ENCODE data around the gene SLC11A2. TPM values are rescaled to one million over a fixed set of nuclear protein-coding genes. Genes with fewer than 3 reads are reported as not detected.

Gene SLC11A2
- total and polyA plus RNA-seq, 8 donors = 19.1 to 52.9 (median 36.6) TPM

DNA sequence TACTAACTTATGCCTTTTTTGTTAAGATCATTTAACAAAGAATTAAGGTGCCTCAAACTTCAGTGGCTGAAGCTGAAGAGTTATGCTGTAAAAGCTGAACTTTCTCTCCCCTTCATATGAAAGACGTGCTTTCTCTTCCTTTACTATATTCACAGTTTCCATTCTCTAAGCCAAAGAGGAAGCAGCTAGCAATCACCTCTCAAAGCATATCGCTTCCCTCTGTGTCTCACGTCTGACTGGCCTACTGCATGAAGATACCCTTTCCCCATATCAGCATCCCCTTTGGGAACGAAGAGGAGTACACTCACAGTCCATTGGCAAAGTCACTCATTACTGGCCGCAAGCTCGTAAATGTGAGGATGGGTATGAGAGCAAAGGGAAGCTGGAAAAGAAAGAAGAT is 34.9 kb downstream of the SLC11A2 start:
- Histone ChIP-seq H3K27ac (no peak overlapping the region), H3K4me3 (no peak overlapping the region), H3K27me3 (no peaks in the 10 kb centered on the region), H3K4me1 (no peaks in the 10 kb centered on the region), H3K36me3 (peaks cover 0 to 64% (median 16%) of the 10 kb centered on the region in 3 donors), H3K9me3 (no peaks in the 10 kb centered on the region)
- FAIRE-seq (no peak), DNase-seq (no peak), ATAC-seq (no peak)
- 87 to 88% methylated on average over 6 of the region's 6 CpGs for WGBS, 2 donors
- intact Hi-C loops (cut with DNase I) = no loop called here
- TF ChIP-seq, protein P1, sequence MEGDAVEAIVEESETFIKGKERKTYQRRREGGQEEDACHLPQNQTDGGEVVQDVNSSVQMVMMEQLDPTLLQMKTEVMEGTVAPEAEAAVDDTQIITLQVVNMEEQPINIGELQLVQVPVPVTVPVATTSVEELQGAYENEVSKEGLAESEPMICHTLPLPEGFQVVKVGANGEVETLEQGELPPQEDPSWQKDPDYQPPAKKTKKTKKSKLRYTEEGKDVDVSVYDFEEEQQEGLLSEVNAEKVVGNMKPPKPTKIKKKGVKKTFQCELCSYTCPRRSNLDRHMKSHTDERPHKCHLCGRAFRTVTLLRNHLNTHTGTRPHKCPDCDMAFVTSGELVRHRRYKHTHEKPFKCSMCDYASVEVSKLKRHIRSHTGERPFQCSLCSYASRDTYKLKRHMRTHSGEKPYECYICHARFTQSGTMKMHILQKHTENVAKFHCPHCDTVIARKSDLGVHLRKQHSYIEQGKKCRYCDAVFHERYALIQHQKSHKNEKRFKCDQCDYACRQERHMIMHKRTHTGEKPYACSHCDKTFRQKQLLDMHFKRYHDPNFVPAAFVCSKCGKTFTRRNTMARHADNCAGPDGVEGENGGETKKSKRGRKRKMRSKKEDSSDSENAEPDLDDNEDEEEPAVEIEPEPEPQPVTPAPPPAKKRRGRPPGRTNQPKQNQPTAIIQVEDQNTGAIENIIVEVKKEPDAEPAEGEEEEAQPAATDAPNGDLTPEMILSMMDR (IDR thresholded peaks at IDR 0.05) = no peak

DNA sequence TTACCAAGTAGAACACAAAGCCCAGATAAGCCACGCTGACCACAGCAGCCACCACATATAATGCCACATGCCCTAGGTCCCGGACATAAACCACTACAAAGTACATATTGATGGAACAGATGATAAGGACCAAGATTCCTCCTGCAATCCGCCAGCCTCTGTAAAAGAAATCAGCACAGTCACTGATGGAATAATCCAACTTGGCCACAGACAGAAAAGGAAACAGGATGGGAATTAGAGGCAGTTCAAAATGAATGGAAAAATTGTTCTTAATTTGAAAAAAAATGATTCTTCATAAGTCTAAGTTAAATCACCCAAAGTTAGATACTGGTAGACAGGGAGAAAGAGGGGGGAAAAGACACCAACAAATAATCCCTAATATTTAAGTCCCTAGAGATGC is 35.4 kb downstream of the SLC11A2 start:
- Histone ChIP-seq H3K27me3 (no peaks in the 10 kb centered on the region), H3K4me3 (no peak overlapping the region), H3K9me3 (no peaks in the 10 kb centered on the region), H3K36me3 (peaks cover 0 to 59% (median 16%) of the 10 kb centered on the region in 3 donors), H3K27ac (no peak overlapping the region), H3K4me1 (no peaks in the 10 kb centered on the region)
- intact Hi-C loops (cut with DNase I) = no loop called here
- DNase-seq (no peak), ATAC-seq (no peak), FAIRE-seq (no peak)
- WGBS, 2 donors = 84 to 90% methylated on average over 3 of the region's 3 CpGs
- TF ChIP-seq, protein P1 (IDR thresholded peaks at IDR 0.05) = no peak

DNA sequence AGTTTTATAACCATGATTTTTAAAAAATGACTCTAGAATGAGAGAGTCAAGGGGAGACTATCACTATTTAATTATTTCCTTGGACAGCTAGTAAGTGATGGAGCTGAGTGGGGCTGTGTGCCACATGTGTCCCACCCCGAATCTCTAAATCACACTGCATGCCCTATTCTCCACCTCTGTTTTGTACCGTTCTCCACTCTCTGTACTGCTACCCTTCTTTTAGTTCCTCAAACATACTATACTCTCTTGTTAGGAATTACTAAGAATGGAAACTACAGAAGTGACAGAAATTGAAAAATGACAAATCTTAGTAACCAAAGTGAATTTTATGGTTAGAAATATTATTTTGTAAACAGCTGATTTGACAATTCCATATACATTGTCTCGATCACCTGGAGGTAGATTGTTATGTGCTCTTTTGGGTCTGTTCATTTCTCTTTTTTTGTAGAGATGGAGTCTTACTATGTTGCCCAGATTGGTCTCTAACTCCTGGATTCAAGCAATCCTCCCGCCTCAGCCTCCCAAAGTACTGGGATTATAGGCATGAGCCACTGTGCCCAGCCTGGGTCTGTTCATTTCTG is 35.9 kb downstream of the SLC11A2 start:
- TF ChIP-seq, protein P1 (IDR thresholded peaks at IDR 0.05) = no peak
- no peak overlapping the region for H3K27ac ChIP-seq
- no peak overlapping the region for H3K4me3 ChIP-seq
- 92 to 93% methylated on average over 4 of the region's 4 CpGs for WGBS, 2 donors
- intact Hi-C loops (cut with DNase I) = no loop called here
- H3K27me3 ChIP-seq = no peaks in the 10 kb centered on the region
- no peak for ATAC-seq
- H3K9me3 ChIP-seq = no peaks in the 10 kb centered on the region
- DNase-seq = no peak
- H3K36me3 ChIP-seq = peaks cover 0 to 53% (median 16%) of the 10 kb centered on the region in 3 donors
- no peak for FAIRE-seq
- H3K4me1 ChIP-seq = no peaks in the 10 kb centered on the region

- FAIRE-seq = no peak
- H3K27me3 ChIP-seq = no peaks in the 10 kb centered on the region
- H3K4me3 ChIP-seq = no peak overlapping the region
- no peak for ATAC-seq
- H3K27ac ChIP-seq = no peak overlapping the region
- H3K9me3 ChIP-seq = no peaks in the 10 kb centered on the region
- no peaks in the 10 kb centered on the region for H3K4me1 ChIP-seq
- intact Hi-C loops (cut with DNase I) = loop anchor here in 2 of 3 donors (5.0 kb wide), 2 partner anchors 152 to 162 kb away; no protein-coding TSS in a partner anchor
- peaks cover 0 to 46% (median 16%) of the 10 kb centered on the region in 3 donors for H3K36me3 ChIP-seq
- TF ChIP-seq, protein P1 (IDR thresholded peaks at IDR 0.05) = no peak
- 91 to 98% methylated on average over 5 of the region's 5 CpGs for WGBS, 2 donors
- no peak for DNase-seq
Measured at GRCh38 chr12:50988871-50989270, 37.3 kb downstream of the SLC11A2 start.

DNA sequence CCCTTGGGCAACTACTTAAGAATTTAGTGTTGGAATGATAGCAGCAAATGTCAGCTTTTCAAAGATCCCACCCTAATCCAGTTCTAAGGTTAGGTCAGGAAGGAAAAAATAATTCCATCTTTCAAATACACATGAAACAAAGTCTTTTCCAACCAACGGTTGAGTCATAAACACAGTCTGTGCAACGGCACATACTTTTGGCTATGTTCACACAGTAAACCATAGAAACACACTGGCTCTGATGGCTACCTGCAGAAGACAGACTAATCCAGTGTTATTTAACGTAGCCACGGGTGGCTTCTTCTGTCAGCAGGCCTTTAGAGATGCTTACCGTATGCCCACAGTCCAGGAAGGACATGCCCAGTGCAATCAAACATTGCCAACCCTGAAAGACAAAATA is 38.1 kb downstream of the SLC11A2 start:
- ATAC-seq (no peak), FAIRE-seq (no peak), DNase-seq (no peak)
- H3K9me3 ChIP-seq = no peaks in the 10 kb centered on the region
- no peaks in the 10 kb centered on the region for H3K27me3 ChIP-seq
- H3K36me3 ChIP-seq = peaks cover 0 to 39% (median 16%) of the 10 kb centered on the region in 3 donors
- 72 to 82% methylated on average over 5 of the region's 5 CpGs for WGBS, 2 donors
- H3K4me3 ChIP-seq = no peak overlapping the region
- H3K27ac ChIP-seq = no peak overlapping the region
- TF ChIP-seq, protein P1 (IDR thresholded peaks at IDR 0.05) = no peak
- intact Hi-C loops (cut with DNase I) = loop anchor here in 2 of 3 donors (5.0 kb wide), 2 partner anchors 151 to 161 kb away; no protein-coding TSS in a partner anchor
- H3K4me1 ChIP-seq = no peaks in the 10 kb centered on the region

All from pancreas (tissue), 10 donors.